ENCODE results near the gene CRIP2. TPM values are rescaled to one million over a fixed set of nuclear protein-coding genes. Genes with fewer than 3 reads are reported as not detected.

The CRIP2 gene
- total and polyA plus RNA-seq, 10 of the 15 experiments (the other 5 are each of a cell fraction or from before 2014, with no cell fraction given), result 0.04 to 0.62 (median 0.37) TPM; not detected in 5

- TF ChIP-seq ZBTB40 (IDR thresholded peaks at IDR 0.05; ENCODE audit: borderline replicate concordance), result peak; percentile 99
- TF ChIP-seq SMARCA5 (IDR thresholded peaks at IDR 0.05), result peak; percentile 97
- peak; percentile 84 for TF ChIP-seq NBN (IDR thresholded peaks at IDR 0.05)
- no peak for TF ChIP-seq IRF5 (IDR thresholded peaks at IDR 0.05; ENCODE audit: borderline replicate concordance)
- TF ChIP-seq POLR2AphosphoS2 (IDR thresholded peaks at IDR 0.05; ENCODE audit: low read depth, low read length), result 0 out of 2 replicates have a peak, but pooled peaks have one; percentile 24
- peak; percentile 30; the same call in 1 of the 2 replicates for TF ChIP-seq BMI1 (IDR thresholded peaks at IDR 0.05; ENCODE audit: borderline replicate concordance)
- TF ChIP-seq CEBPZ (IDR thresholded peaks at IDR 0.05; ENCODE audit: low read depth, low read length), result no peak; the same call in 1 of the 2 replicates
- no peak for TF ChIP-seq JUNB (IDR thresholded peaks at IDR 0.05)
- peak; percentile 63; the same call in 1 of the 2 replicates for TF ChIP-seq TAF1 (IDR thresholded peaks at IDR 0.05; ENCODE audit: borderline replicate concordance, low read depth, low read length)
- peak; percentile 17; the same call in 1 of the 2 replicates for TF ChIP-seq ESRRA (IDR thresholded peaks at IDR 0.05; ENCODE audit: low read length)
- TF ChIP-seq HDAC2 (IDR thresholded peaks at IDR 0.05), result no peak
- TF ChIP-seq ZNF207 (IDR thresholded peaks at IDR 0.05; ENCODE audit: borderline replicate concordance), result peak; percentile 28; the same call in 1 of the 2 replicates
- no peak; the same call in 1 of the 2 replicates for TF ChIP-seq TCF12 (IDR thresholded peaks at IDR 0.05; ENCODE audit: low read depth, low read length)
- peak; percentile 92 for TF ChIP-seq FOXK2 (IDR thresholded peaks at IDR 0.05)
- 0 out of 2 replicates have a peak, but pooled peaks have one; percentile 9 for TF ChIP-seq SREBF1 (IDR thresholded peaks at IDR 0.05; ENCODE audit: low read length)
- TF ChIP-seq SIN3A (IDR thresholded peaks at IDR 0.05; ENCODE audit: low read depth, low read length), result peak; percentile 99
- TF ChIP-seq ELK1 (IDR thresholded peaks at IDR 0.05; ENCODE audit: low read depth, low read length), result peak; percentile 61
- no peak for TF ChIP-seq JUND (IDR thresholded peaks at IDR 0.05; ENCODE audit: low read depth, low read length)
- TF ChIP-seq CHD1 (IDR thresholded peaks at IDR 0.05; ENCODE audit: low read depth, low read length), result peak; percentile 66; the same call in 1 of the 2 replicates
Observed at GRCh38 chr14:105490572-105491365, 16.1 kb downstream of the CRIP2 start, which contains the start of gene TEDC1 (continued).
